PFSK-1 (cell line): ENCODE data around the gene WDR59.

ENCODE experiments used
- FOXP2 ChIP-seq: optimal IDR thresholded peaks from 2 replicates; pipeline ENCODE3; 2011; ENCODE audit warnings: borderline replicate concordance, control low read depth, inconsistent platforms; ENCODE audit not compliant: insufficient read depth; ENCODE audit errors: extremely low read length, extremely low read depth
- POLR2AphosphoS5 ChIP-seq: IDR thresholded peaks from 2 replicates; pipeline ENCODE4 v1.6.1; 2012; ENCODE audit warnings: low read depth, mild to moderate bottlenecking, control low read depth, low read length, moderate library complexity
- REST ChIP-seq, 2 experiments: IDR thresholded peaks; 2 replicates each; pipeline versions ENCODE4 v1.6.1 to v1.8.0; 2011 to 2012; ENCODE audit warnings: low read depth in 2 of 2, low read length in 2 of 2, control low read depth in 1 of 2, inconsistent platforms in 1 of 2, mild to moderate bottlenecking in 1 of 2, moderate library complexity in 1 of 2; ENCODE audit not compliant: insufficient read depth in 1 of 2
- SIN3A ChIP-seq: IDR thresholded peaks from 2 replicates; pipeline ENCODE4 v1.6.1; 2012; ENCODE audit warnings: mild to moderate bottlenecking, low read length, moderate library complexity, borderline replicate concordance; ENCODE audit not compliant: insufficient read depth
- TAF1 ChIP-seq: IDR thresholded peaks from 2 replicates; pipeline ENCODE4 v1.6.1; 2012; ENCODE audit warnings: low read length, control low read depth, borderline replicate concordance; ENCODE audit not compliant: insufficient read depth

GRCh38 chr16:74995986-74996385 is 11.1 kb upstream of the WDR59 start:
- TF ChIP-seq REST (IDR thresholded peaks at IDR 0.05; ENCODE audit: insufficient read depth in 1 of 2, low read depth in 2 of 2, low read length in 2 of 2), result no peak
- no peak for TF ChIP-seq FOXP2
- no peak for TF ChIP-seq POLR2AphosphoS5
- TF ChIP-seq SIN3A, result no peak
- no peak for TF ChIP-seq TAF1
